H1 (cell line): ENCODE measurements around the gene TECPR2. TPM values are rescaled to one million over a fixed set of nuclear protein-coding genes. Genes with fewer than 3 reads are reported as not detected.

Source experiments
- BACH1 ChIP-seq: IDR thresholded peaks from 2 replicates; pipeline ENCODE4 v1.6.1; 2012; ENCODE audit warnings: low read length, improper control_type of control experiment
- YY1 ChIP-seq: IDR thresholded peaks from 2 replicates; pipeline ENCODE4 v1.6.1; 2011; ENCODE audit warnings: low read depth, mild to moderate bottlenecking, low read length
- polyA plus RNA-seq, 7 experiments: library from polyadenylated mRNA; depleted of rRNA in 3 of 7; stranded (reverse) in 5 of 7; unstranded in 2 of 7; fragments of >200 nt in 5 of 7; fragments of 200-250 nt in 2 of 7; gene quantifications; 1 replicate in 5 of 7; 2 replicates in 1 of 7; 4 replicates in 1 of 7; pipeline versions ENCODE4 v1.2.1 to v1.2.3, GENCODE V29; 2011 to 2013; ENCODE audit warnings: missing spikeins in 2 of 7, mixed read lengths in 2 of 7
- total RNA-seq: library from RNA; stranded (reverse); fragmentation: NEBNext Ultra II Directional; extraction: Animal tissue kit (Norgen Biotek cat#: 25700); gene quantifications from 2 replicates; pipeline ENCODE4 v1.2.1, GENCODE V29; 2021

Gene TECPR2
- total and polyA plus RNA-seq, 2 of the 8 experiments (the other 6 are each of a cell fraction or from before 2014, with no cell fraction given): 6.8 to 19.4 TPM

- TF ChIP-seq BACH1 (no peak), YY1 (no peak)
These were observed 143.8 kb downstream of the TECPR2 start (continued) for GRCh38 chr14:102506626-102506925.
